ENCODE measurements around the gene ZNF521.

ZNF521 gene

GRCh38 chr18:25121442-25121841, 230.5 kb downstream of the ZNF521 start:
- no peak for DNase-seq

- no peak for DNase-seq
These were observed 238.4 kb downstream of the ZNF521 start for GRCh38 chr18:25113566-25113965.

GRCh38 chr18:25112821-25113434, 239.0 kb downstream of the ZNF521 start:
- no peak for DNase-seq

DNA sequence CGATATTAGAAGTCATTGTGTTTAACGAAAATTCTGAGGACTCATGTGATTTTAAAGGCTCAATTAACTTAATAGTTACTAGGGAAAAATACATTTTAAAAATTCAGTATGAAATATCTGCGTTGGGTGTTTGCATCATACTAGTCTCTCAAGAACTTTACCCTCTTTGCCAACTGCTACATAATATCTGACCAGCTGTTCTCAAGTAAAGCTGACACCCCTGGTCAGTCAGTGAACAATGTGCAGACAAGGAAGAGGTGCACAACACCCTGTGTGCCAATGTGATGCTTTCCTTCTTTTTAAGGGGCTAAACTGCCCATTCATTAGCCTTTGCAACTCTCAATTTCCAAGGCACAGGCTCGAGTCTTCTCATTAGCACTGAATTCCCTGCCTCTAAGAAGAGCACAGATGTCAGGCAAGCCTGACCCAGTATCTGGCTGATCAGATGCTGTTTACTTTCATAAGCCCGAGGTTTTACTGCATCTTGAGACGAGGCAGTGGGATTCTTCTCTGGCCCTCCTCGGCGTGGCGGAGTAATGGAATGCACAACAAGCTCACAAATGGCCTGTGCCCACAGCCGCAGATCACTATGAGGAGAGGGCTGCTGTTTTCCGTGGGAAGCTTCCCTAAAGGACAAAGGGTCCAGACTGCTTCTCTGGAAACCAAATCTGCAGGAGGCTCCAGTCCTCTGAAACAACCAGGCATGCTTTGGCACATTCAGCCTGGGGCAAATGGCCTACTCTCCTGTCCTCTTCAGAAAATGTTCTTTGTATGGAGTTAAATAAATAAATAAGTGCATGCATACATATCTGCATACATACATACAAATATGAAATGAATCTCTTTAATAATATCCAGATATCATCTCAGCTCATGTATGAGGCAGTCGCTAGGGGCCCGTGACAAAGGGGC, 240.3 kb downstream of the ZNF521 start:
- DNase-seq = no peak

DNA sequence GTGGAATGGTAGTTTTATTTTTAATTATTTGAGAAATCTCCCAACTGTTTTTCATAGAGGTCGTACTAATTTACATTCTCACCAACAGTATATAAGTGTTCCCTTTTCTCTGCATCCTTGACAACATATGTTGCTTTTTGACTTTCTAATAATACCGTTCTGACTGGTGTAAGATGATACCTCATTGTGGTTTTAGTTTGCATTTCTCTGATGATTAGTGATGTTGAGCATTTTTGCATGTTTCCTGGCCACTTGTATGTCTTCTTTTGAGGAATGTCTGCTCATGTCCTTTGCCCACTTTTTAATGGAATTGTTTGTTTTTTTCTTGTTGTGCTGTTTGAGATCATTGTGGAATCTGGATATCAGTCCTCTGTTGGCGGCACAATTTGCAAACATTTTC, 242.5 kb downstream of the ZNF521 start:
- DNase-seq = no peak

DNA sequence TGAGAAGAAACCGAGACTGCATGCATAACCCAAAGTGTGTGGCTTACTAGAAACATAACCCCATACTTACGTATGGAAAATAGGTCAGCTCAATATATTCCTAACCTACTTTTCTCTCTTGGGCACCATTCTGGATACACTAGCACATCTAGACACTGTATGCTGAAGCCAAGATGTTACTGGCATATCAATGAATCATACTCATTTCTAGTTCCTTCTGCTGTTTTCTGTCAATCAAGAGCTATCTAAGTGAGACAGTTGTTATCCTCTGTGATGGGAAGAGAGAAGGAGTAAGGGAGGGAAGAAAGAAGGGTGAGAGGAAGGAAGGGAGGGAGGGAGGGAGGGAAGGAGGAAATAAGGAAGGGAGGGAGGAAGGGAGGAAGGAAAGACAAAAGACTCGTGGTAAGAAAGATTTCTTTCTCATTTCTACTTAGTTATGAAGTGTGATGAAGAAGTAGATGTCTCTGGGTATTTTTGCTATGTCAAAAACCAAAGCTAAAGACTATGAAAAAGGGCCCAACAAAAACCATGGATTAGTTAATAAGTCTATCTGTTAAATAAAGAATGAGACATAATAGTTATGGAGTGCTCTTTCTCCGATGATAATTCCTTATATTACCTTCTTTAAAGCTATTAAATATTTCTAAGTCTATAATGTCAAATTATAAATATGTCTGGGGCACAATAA, 248.4 kb downstream of the ZNF521 start:
- no peak for DNase-seq

- no peak for DNase-seq
These were observed 249.3 kb downstream of the ZNF521 start for GRCh38 chr18:25102662-25103061.

GRCh38 chr18:25100418-25100817, 251.5 kb downstream of the ZNF521 start:
- no peak for DNase-seq

- DNase-seq = no peak
These were observed 252.1 kb downstream of the ZNF521 start for GRCh38 chr18:25099895-25100294.

DNA sequence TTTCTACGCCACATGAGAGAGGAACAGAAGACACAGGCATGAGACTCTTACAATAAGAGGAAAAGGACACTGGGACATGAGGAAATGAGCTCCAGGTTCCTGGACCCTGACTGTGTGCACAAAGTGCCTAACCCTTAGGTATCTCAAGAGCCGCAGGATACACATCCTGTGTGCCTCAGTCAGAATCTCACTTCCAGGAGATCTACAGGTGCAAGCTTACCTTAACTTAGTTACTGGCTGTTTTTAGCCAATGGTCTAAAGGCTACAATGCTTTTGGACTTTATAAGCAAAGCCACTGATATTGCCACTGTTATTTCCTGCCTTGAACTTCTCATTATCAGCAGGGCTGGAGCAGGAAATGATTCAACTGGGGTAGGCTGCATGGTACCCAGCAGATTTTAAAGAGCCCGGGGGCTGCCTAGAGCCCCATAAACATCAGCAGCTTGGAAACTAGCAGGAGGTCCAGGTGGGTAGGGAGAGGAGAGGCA, 254.4 kb downstream of the ZNF521 start:
- no peak for DNase-seq

GRCh38 chr18:25097057-25097456, 254.9 kb downstream of the ZNF521 start:
- DNase-seq = no peak

DNA sequence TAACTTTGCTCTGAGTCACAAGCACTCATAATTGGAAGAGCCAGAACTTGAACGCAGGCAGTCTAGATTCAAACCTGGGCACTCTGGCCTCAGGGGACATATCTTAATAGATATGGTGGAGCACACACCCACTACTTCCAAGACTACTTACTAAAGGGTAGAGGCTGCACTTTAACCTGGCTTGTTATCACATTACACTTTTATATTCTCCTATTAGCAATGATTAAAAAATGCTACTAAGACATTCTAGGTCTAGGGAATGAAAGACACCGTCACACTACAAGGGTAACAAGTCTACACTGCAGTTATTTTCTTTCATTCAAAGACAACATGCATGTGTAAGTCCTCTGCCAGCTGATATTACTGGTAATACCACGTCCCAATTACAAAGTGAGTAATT, 258.8 kb downstream of the ZNF521 start:
- no peak for DNase-seq

DNA sequence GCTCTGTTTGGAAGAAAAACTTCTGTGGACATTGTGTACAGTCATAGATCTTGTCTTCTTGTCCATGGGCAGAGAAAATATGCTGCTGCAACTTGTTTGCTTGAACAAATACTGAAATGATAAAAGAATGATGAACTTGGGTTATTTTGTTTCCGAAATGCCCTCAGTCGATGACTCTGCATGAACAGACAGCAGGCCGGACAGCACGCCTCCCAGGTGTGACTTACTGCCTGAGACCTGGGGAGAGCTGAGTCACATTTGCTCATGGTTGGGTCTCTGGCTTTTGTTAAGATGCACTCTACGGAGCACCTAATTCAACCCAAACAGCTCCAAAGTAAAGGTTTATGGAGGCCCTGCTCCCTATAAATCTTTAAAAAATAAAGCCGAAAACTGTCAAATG, 262.5 kb downstream of the ZNF521 start:
- no peak for DNase-seq

- no peak for DNase-seq
These were observed 265.1 kb downstream of the ZNF521 start for GRCh38 chr18:25086876-25087275.

GRCh38 chr18:25081001-25081400, 271.0 kb downstream of the ZNF521 start:
- DNase-seq = no peak

- DNase-seq = no peak
These were observed 271.8 kb downstream of the ZNF521 start for GRCh38 chr18:25080211-25080610.

GRCh38 chr18:25077944-25078723, 273.8 kb downstream of the ZNF521 start:
- DNase-seq = no peak

- DNase-seq = no peak
These were observed 274.7 kb downstream of the ZNF521 start for GRCh38 chr18:25077038-25077943.

DNA sequence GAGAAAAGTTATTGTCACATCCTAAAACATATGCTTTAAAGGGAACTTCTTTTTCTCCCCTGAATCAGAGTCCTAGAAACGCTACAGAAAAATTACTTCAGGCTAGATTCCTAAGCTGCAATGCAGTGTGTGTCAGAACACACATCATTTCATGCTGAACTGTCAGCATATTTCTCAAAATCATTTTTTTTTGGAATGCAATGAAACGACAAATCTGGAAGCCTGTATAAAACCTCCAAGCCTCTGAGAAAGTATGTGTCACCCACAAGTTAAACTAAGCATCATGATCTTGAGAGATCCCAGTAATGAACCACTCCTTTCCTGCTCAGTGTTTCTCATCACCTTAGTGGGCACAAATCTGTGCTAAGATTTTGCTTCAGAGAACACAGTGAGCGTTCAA, 276.2 kb downstream of the ZNF521 start:
- DNase-seq = no peak

DNA sequence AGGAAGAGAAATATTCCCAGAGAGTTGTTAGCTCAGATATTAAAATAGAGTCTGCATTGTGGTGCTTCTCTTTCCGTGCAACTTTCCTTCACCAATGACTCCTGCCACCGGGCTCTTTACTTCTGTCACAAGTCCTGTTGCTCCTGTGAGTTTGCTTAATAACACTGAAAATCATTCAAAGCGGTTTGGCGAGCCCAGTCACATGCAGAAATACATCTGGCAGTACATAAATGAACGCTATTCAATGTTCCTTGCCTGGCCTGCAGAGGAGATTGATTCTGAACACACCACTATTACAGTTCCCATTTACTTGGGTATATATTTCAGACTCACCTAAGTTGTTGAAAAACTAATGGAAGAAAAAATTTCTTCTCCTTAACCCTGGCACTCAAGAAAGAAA, 276.6 kb downstream of the ZNF521 start:
- DNase-seq = no peak

- DNase-seq = no peak
These were observed 277.0 kb downstream of the ZNF521 start for GRCh38 chr18:25074925-25075324.

GRCh38 chr18:25072205-25072604, 279.8 kb downstream of the ZNF521 start:
- DNase-seq = no peak
